ENCODE measurements around the gene MARS2.

DNA sequence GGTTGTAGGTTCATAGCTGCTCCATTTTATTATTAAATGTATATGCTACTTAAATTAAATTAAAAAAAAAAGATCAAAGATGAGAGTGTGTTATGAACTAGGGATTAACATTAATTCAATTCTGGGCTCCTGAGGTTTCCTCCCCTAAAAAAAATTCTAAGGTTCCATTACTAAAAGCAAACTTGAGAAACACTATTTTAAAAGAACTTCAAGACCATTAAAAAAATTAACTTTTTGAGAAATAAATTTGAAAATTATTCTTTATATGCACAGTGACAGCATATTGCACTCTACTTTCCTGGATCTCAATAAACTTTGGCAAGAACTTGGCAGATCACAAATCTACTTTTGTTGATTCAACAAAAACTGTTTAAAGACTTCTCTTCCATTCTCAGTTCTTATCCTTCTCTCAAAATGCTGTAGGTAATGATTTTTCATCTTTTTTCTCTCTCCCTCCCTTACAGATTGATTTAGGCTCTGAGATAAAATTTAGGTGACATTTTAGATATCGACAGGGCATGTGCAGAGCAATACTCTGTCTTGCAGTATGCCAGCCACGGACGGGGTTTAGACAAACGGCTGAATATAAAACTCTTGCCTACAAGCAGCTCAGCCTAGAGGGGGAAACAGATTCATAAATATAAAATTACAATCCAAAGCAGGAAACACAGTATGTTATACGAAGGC, 592 bp upstream of the MARS2 start:
- TF ChIP-seq CEBPB (IDR thresholded peaks at IDR 0.05; ENCODE audit: low read depth) (no peak), SP1 (IDR thresholded peaks at IDR 0.05; ENCODE audit: low read depth) (peak; percentile 23; the same call in 1 of the 2 replicates)
